GM19240 (cell line): Measurements from ENCODE around the gene CREB5.
"Not testable (repeated sequence)": the region's sequence is repeated elsewhere in the genome, so short reads cannot be mapped to it uniquely, and the experiment has no call there.

Source experiments
- DNase-seq: peaks from one replicate; pipeline ENCODE4 v3.0.0; 2011; ENCODE audit warnings: low spot score; ENCODE audit not compliant: insufficient read length

The CREB5 gene

DNA sequence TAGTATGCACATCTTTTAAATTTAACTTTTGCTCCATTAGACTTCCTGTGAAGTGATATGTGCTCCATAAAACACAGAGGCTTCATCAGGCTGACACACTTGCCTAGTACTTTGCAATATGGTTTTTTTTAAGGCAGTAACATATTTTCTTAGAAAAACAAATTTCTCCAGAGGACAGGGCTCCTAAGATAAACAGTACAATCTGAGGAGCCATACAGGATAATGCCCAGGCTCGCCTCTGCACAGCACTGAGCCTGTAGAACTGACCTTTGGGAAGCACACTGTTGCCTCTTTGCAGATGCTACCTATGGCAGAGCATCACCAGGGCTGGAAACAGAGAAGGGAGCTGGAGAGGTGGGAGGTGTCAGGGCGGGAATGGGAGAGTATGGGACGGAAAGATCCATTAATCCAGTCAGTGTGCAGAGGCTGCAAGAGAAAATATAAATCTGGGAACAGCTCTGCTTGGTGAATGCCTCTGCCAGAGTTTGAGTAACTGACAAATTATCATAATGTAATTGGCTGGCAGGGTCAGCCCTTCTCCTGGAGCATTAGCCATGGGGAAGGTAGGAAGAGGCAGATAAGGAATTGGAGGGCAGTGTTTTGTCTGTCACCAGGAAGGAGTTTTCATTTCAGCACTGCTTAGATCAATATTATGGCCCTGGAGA is 132.3 kb downstream of the CREB5 start:
- DNase-seq: no peak

DNA sequence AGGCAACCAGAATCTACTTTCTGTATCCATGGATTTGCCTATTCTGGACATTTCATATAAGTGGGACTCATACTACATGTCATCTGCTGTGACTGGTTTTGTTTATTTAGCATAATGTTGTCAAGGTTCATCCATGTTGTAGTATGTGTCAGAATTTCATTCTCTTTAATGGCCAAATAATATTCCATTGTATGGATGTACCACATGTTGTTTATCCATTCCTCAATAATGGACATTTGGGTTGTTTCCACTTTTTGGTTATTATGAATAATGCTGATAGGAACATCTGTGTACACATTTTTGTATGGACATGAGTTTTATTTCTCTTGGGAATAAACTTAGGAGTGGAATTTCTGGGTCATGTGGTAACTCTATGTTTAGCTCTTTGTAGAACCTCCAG is 133.7 kb downstream of the CREB5 start:
- DNase-seq: no peak

DNA sequence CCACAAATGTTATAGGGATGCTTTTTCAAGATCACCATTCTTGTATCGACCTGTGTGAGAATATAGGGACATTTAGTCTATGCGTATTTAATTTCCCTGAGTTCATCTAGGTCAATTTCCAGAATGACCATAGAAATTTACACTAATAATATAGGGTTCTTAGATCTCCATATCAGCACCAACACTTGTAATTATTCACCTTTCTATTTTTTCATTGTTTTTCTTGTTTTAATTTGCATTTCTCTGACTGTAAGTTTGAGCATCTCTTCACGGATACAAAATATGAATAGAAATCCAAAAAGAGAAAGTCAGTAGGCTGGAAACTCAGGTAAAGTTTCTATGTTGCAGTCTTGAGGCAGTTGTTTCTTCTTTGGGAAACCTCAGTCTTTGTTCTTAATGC is 134.8 kb downstream of the CREB5 start:
- DNase-seq: no peak

DNA sequence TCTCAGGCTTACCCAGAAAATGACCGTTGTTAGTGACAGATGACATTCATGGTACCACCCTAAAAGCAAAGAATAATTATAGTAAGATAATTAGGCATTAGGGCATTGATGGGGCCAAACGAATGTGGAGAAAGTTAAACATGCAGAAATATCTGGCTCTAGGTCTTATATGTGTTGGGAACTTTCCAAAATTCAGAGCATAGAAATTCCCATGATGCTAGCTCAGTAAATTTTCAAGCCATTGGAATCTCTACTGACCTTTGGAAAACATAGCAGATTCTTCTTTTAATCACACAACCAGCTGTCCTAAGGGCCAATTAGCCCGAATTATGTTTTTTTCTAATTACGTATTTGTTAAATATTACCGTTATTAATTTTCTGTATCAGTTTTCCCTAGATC is 136.1 kb downstream of the CREB5 start:
- no peak for DNase-seq

DNA sequence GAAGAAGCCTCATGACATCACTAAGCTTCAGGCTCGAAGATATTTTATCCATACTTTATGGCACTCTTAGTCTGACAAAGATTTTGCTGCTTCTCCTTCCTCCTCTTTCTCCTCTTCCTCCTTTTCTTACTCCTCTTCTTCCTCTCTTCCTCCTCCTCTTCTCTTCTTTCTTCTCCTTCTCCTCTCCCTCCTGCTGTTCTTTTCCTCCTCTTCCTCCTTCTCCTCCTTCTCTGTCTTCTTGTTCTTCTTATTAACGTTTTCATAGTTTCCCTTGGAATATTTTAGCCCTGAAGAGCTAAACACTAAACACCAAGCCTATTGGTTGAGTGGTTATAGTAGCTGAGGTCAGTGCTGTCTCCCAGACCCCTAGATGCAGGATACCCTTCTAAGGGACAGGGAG is 137.7 kb downstream of the CREB5 start:
- no peak for DNase-seq

DNA sequence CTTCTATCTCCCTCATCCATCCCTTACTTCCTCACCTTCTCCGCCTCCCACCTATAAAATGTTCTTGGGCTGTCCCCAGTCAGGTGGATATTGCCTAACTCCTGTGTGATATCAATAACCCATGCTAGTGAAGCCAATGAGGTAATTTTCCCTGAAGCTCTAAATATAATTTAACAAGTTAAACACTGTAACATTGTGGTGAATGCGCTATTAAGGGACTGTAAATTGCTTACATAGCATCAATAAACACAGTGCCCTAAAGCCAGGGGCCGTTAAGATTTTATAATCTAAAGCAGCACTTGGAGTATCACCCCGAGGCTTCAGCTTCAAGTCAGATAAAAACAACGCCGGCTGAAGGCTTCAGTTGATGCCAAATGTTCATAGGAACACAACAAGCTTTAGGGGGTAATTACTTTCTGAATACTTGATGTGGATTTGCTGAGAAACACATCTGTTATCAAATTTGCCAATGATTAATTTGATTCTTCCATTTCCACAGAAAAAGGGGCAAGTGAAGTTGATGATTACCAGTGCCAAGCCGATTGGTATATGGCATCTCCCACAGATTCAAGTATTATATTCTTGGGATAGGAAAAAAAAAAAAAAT is 138.4 kb downstream of the CREB5 start:
- no peak for DNase-seq

DNA sequence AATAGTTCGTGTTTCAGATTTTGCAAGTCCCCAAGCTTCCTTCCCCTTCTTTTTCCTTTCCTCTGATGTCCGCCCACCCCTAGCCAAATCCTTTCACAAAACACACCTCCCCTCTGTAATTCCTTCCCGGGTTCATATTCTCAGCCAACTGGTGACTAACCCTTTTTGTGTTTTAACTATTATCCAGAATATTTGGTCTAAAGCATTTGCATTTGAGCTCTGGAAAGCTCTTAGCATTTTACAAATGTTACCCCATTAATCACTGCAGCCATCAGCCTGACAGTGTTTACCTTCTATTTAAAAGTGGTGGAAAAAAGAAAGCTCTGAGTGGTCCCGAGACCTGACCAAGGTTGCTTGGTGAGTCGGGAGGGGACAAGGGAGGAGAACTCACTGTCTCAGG is 139.0 kb downstream of the CREB5 start:
- DNase-seq: no peak

DNA sequence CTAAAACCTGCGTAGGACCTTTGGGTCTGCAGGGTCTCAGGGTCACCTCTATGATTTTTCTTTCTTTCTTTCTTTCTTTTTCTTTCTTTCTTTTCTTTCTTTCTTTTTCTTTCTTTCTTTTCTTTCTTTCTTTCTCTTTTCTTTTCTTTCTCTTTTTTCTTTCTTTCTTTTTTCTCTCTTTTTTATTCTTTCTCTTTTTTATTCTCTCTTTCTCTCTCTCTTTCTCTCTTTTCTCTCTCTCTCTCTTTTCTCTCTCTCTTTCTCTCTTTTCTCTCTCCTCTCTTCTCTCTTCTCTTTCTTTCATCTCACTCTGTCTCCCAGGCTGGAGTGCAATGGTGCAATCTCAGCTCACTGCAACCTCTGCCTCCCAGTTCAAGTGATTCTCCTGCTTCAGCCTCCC is 139.4 kb downstream of the CREB5 start:
- not testable (repeated sequence) for DNase-seq

DNA sequence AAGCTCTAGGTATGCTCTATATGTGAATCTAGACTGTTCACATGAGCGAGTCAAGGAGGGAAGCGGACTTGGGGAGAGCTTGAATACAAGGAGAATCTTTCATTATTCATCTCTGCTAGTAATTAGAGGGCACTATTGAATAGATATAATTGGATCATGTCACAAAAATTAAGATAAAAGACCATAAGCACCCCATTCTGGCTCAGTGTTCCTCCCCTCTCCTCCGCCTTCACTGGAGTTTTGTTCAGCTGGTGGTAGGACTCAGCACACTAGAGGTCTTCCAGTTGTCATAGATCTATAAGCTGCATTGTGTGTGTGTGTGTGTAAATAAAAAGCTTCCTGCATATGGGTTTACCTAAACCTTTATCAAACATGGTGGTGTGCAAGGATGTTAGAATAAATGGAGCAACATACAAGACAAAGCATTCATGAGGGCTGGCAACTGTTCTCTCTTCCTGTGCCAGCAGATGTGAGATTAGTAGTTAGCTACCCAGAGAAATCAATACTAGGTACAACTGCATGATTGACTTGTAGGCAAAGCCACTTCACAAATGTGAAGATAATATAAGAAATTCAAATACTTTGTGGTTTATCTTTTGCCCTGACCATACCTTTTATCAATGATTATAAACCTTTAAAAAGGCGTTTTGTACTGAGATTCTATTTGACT is 142.6 kb downstream of the CREB5 start:
- DNase-seq: no peak

DNA sequence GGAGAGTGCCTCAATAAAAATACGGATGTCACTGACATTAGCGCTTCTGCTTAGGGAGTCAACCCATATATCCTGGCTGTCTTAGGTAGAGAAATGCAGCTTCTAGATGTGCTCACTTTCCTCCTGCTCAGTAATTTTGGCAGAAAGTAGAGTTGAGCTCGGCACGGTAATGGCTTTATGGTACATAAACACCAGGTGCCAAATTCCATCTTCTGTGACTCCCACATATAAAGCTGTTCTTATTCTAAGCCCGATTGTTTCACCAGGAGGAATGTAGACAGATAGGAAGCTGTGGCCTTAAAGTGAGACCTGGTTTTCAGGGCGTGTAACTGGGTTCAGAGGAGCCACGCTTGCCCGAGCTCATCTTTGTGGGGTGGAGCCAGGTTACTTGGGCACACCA is 143.7 kb downstream of the CREB5 start:
- no peak for DNase-seq

DNA sequence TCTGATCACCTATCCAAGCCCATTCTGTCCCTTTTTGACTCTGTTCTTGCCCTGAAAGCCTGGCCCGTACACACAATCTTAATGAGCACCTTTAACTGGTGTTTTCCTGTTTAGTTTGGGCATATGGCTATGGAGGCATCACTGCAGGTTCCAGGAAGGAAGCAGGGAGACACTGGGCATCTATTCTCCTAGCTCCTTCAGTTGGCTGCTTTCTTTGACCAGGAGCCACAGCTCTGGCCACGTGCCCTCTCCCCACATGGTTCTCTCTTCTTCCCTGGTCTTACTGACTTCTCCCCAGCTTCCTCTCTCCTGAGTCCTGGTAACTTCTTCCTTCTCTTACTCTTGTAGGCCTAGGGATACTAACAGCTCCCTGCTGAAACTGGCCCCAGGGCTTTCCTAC is 144.4 kb downstream of the CREB5 start:
- no peak for DNase-seq

DNA sequence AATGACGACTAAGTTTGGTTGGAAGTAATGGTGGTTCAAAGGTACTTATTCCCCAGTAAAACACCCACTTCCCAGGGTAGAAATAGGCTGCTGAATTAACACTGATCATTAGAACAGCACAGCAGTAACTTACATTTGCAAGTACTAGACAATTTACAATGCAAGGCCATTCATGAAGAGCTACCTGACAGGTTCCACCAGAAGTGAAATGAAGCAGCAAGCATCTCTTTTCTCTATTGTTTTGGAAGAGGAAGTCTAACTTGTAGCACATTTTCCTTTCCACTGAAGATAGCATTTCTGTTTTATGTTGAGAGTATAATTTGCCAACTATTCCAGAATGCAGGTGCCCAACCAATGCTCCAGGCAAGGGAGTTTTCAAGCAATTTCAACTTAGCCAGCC is 145.9 kb downstream of the CREB5 start:
- no peak for DNase-seq

DNA sequence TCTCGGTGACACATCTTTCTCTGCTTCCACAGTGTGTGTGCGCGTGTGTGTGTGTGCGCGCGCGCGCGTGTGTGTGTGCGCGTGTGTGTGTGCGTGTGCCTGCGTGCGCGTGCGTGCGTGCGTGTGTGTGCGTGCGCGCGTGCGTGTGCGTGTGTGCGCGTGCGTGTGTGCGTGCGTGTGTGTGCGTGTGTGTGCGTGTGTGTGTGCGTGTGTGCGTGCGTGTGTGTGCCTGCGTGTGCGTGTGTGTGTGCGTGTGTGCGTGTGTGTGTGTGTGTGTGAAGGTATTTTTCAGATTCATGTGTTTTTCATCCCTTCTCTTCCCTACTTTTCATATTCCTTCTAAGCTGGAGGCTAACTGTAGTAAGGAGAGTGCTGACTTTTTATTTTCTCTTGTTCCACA is 148.4 kb downstream of the CREB5 start:
- no peak for DNase-seq

DNA sequence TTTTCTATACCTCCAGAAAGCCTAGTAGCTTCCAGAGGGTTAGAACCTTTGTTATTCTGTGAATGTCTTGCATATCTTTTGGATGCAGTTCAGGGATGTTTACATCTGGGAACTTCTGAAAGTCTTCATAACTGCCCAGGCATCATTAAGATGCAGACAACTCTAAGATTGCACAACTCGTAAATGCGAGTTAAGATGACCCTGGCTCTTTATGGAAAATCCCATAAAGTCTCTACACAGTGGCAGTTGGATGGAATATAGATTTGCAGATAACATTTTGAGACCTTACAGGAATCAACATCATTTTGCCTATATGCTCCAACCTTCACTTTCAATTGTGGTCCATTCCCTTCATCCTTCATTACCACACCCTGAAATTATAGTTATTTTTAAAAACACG is 151.7 kb downstream of the CREB5 start:
- no peak for DNase-seq

DNA sequence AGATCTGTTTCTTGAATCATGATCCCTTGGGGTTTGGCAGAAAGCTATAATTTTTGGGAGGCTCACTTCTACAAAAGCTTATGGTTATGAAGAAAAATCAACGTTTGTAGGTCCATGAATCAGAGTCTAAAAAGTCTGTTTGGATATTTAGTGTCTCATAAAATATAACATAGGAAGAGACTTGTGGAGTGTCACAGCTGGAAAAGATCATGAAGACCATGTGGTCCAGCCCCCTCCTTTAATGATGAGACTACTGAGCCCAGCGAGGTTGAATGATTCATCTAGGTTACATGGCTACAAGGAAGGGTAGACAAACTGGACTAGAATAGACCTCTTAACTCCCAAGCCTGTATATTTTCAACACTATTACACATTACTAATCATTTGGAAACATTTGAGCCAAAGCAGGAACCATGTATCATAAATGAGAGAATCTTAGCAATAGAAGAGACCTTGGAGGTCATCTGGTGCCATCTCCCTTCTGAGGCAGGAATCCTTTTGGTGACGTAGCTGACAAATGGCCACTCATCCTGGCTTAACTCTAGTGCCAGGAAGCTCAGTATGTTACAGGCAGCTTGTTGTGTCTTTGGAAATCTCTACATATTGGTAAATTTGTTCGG is 152.5 kb downstream of the CREB5 start:
- DNase-seq: no peak

DNA sequence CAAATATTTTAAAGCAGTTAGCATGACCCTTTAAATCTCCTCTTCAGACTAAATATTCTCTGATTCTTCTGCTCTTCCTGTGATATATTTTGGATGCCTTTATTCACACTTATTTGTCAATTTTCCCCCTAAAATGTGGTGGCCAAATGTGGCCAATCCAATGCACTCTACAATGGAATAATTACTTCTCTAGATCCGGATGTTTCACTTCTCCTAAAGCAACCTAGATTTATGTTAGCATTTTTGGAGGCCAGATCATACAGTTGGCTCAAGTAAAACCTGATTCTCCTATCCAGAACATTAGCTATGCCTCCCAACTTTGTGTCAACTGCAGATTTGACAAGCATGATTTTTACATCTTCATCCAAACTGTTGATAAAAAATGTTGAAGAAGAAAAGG is 153.7 kb downstream of the CREB5 start:
- DNase-seq: no peak

DNA sequence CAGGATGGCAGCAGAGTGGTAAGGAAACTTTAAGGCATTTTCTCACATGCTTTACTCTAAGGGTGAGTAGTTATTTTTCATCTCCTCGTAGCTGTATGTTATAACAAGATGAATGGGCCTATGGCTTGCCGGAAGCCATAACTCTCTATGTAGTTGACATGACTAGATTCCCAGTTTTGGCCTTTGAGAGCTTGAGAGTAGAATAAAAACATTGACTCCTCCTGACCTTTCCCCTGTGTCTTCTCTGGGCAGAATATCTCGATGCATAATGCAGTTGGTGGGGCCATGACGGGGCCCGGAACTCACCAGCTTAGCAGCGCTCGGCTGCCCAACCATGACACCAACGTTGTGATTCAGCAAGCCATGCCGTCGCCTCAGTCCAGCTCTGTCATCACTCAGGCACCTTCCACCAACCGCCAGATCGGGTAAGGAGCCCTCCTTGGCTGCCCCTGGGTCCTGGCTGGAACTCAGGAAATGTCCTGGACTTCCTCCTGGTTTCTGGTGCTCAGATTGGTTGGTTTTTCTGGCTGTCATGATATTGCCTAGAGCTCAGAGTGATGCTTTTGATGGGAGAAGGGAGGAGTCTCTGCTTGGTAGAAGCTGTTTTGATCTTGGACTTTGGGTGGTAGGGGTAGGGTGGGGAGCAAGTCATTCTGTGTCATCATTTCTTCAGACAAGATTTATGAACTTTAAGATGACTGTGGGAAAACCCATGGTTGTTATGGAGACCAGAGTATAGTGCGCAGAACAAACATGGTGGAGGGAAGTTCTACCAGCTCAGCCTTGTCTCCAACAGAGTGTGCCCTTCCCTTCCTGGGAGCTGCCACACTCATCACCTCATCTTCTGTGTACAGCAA is 158.0 kb downstream of the CREB5 start:
- DNase-seq: no peak

DNA sequence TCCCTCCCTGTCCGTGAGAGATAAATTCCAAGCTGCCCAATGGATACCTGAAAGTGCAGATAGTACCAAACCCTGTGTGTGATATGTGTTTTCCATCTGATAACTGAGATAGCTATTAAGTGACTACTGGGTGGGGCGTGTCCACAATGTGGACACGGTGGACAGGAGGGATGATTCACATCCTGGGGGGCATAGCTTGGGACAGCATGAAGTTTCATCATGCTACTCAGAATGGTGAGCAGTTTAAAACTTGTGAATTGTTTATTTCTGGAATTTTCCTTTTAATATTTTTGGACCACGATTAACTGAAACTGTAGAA is 158.6 kb downstream of the CREB5 start:
- no peak for DNase-seq

DNA sequence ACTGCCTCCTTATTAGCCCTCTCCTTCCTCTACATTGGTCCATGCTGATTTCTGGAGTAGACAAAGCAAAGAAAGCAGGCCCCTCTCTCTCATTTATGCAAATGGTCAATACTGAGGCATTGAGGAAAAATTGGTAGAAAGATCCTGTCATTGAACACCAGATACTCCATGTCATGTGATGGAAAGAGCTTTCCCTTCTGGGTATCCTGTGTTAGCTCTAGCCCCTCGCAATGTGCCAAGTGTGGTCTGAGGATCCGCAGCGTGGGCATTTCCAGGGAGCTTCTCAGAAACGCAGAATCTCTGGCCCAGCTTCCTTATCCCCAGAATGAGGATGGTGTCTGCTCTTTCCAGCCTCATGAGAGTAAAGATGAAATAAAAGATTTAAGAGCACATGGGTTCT is 159.1 kb downstream of the CREB5 start:
- DNase-seq: no peak

DNA sequence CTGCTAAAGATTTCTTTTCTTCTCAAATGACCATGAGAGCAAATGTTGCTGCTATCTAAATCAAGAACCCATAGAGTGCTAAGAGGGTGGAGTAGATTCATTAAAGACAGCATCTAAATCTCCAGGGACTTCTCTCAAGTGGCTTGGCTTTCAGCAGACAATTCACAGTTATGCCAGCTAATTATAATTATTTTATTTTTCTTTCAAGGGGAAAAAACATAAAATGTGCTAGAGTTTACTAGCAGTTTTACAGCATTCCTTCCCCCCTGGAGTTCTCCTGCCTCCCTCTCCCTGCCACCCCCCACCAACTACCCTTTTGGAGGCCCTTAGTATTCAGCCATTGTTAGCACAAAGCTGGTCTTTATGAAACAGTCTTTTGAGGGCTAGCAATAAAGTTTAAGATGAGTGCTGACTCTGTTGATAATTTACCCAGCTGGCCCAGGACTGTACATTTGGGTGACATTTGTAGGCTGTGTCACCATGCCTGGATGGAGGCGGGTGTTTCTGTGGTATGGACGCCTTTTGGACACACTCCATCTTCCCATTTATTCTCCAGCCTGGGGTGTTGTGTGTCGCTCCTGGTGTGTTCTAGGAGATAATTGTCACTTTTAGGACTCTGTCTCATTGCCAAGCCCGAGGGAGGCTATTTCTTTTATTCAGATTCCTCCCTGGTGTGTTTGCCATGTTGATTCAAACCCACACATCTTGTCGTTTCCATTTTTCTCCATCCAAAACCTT is 160.2 kb downstream of the CREB5 start:
- no peak for DNase-seq

DNA sequence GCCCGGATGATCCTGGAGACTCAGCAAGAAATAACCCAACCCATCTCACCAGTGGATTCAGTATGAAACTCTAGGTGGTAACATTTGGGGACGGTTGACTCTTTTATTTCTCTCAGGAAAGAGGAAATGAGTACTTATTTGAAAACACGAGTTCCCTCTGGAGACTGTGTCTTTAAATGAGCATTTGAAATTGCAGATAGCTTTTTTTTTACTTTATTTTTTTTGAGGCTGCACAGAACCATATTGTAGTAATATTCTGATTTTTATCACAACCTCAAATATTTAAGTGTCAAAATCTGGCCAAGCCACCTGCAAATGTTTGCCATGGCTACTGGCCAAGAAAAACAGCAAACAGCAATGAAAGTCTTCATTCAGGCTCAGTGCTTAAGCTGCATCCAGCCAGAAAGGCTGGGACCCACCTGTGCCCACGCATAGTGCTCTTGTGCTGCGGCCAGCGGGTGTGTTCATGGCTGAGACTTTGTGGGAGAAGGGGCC is 160.8 kb downstream of the CREB5 start:
- no peak for DNase-seq
